Progenitor cell of endocrine pancreas (in vitro differentiated cells): ENCODE measurements around the gene GULP1. TPM values are rescaled to one million over a fixed set of nuclear protein-coding genes. Genes with fewer than 3 reads are reported as not detected.

Source experiments
- microRNA-seq: library from miRNA; unstranded; fragments of <30 nt; microRNA quantifications from one replicate; pipeline ENCODE4 v1.1.0, GENCODE V29; 2020; ENCODE audit warnings: borderline number of aligned reads; ENCODE audit not compliant: unreplicated experiment
- total RNA-seq: library from RNA; stranded (reverse); gene quantifications from 2 replicates; pipeline ENCODE4 v1.2.1, GENCODE V29; 2021

The GULP1 gene
- total RNA-seq, 1 donor from 2014 or later = 39.4 TPM

Small RNA genes lying within 50 kb of the gene (microRNA-seq; reads per million reads assigned to microRNA genes)
- 56.7 reads per million, percentile 49 among the genes with 10 or more reads in this experiment for gene MIR561
